Loucy (cell line): ENCODE data around the gene FANCI.

Experiments
- EZH2phosphoT487 ChIP-seq: fragments of 200-600 bp; IDR thresholded peaks from 2 replicates; pipeline ENCODE4 v1.6.1; 2018; ENCODE audit warnings: antibody characterized with exemption, mild to moderate bottlenecking, moderate library complexity, borderline replicate concordance
- TF ChIP-seq, protein P1 (sequence below): fragments of 200-600 bp; sonication (generic); conservative IDR thresholded peaks from 2 replicates; pipeline ENCODE4 v1.5.1; 2014; ENCODE audit warnings: mild to moderate bottlenecking, antibody characterized with exemption, low read length

DNA sequence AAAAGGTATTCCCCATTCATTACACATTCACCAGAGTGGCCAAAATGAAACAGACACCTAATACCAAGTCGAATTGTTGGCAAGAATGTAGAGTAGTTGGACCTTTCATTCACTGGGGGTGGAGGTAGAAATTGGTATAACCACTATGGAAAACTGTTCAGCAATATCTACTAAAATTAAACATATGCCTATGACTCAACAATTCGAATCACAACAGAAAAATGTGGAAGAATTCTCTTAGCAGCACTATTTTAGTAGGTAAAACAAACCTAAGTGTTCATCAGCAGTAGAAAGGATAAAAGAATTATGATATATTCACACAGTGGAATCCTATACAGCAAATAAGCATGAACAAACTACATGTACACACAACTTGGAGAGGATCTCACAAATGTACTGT, 60.2 kb downstream of the FANCI start:
- TF ChIP-seq, protein P1, sequence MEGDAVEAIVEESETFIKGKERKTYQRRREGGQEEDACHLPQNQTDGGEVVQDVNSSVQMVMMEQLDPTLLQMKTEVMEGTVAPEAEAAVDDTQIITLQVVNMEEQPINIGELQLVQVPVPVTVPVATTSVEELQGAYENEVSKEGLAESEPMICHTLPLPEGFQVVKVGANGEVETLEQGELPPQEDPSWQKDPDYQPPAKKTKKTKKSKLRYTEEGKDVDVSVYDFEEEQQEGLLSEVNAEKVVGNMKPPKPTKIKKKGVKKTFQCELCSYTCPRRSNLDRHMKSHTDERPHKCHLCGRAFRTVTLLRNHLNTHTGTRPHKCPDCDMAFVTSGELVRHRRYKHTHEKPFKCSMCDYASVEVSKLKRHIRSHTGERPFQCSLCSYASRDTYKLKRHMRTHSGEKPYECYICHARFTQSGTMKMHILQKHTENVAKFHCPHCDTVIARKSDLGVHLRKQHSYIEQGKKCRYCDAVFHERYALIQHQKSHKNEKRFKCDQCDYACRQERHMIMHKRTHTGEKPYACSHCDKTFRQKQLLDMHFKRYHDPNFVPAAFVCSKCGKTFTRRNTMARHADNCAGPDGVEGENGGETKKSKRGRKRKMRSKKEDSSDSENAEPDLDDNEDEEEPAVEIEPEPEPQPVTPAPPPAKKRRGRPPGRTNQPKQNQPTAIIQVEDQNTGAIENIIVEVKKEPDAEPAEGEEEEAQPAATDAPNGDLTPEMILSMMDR: no peak
- no peak for TF ChIP-seq EZH2phosphoT487
